Neural progenitor cell (in vitro differentiated cells): ENCODE measurements around the gene GPBAR1.

Experiments
- CTCF ChIP-seq: fragments of 200-600 bp; sonication (generic); IDR thresholded peaks from 2 replicates; pipeline ENCODE4 v1.5.1; 2017; ENCODE audit warnings: antibody characterized with exemption, mild to moderate bottlenecking
- EZH2 ChIP-seq: fragments of 200-600 bp; sonication (generic); IDR thresholded peaks from 2 replicates; pipeline ENCODE4 v1.6.1; 2017; ENCODE audit warnings: antibody characterized with exemption, mild to moderate bottlenecking, moderate library complexity

- TF ChIP-seq CTCF (no peak), EZH2 (no peak)
Measured at GRCh38 chr2:218244665-218245064, 16.1 kb upstream of the GPBAR1 start.
